ENCODE measurements around the gene RALGAPA2.

- TF ChIP-seq CTCF (IDR thresholded peaks at IDR 0.05) (no peak), POLR2AphosphoS5 (IDR thresholded peaks at IDR 0.05; ENCODE audit: low read depth, low read length) (no peak), REST (IDR thresholded peaks at IDR 0.05; ENCODE audit: insufficient read depth in 1 of 2, low read depth in 2 of 2, low read length in 1 of 2) (no peak), TCF7L2 (IDR thresholded peaks at IDR 0.05; ENCODE audit: low read depth, low read length) (no peak)
Measured at GRCh38 chr20:20443504-20443903, 268.9 kb downstream of the RALGAPA2 start.

All from Panc1 (cell line).